ENCODE results near the gene CYTH4. TPM values are rescaled to one million over a fixed set of nuclear protein-coding genes. Genes with fewer than 3 reads are reported as not detected.

Gene CYTH4
- 10 to 100 TPM; 13.2 to 40.3 (median 22.1) TPM for total RNA-seq

- TF ChIP-seq, protein P1, sequence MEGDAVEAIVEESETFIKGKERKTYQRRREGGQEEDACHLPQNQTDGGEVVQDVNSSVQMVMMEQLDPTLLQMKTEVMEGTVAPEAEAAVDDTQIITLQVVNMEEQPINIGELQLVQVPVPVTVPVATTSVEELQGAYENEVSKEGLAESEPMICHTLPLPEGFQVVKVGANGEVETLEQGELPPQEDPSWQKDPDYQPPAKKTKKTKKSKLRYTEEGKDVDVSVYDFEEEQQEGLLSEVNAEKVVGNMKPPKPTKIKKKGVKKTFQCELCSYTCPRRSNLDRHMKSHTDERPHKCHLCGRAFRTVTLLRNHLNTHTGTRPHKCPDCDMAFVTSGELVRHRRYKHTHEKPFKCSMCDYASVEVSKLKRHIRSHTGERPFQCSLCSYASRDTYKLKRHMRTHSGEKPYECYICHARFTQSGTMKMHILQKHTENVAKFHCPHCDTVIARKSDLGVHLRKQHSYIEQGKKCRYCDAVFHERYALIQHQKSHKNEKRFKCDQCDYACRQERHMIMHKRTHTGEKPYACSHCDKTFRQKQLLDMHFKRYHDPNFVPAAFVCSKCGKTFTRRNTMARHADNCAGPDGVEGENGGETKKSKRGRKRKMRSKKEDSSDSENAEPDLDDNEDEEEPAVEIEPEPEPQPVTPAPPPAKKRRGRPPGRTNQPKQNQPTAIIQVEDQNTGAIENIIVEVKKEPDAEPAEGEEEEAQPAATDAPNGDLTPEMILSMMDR (IDR thresholded peaks at IDR 0.05; ENCODE audit: low read depth): no peak
These were observed at the start of gene CYTH4 for GRCh38 chr22:37282385-37282677. Gene CYTH4 (plus strand): TSS chr22:37282508. CDS start chr22:37282570, 62 bp downstream.

- TF ChIP-seq, protein P1 (IDR thresholded peaks at IDR 0.05; ENCODE audit: low read depth): no peak
These were observed 48.3 kb upstream of the CYTH4 start for GRCh38 chr22:37233751-37234631.

- TF ChIP-seq, protein P1 (IDR thresholded peaks at IDR 0.05; ENCODE audit: low read depth): no peak
These were observed 47.3 kb upstream of the CYTH4 start for GRCh38 chr22:37234736-37235711.

DNA sequence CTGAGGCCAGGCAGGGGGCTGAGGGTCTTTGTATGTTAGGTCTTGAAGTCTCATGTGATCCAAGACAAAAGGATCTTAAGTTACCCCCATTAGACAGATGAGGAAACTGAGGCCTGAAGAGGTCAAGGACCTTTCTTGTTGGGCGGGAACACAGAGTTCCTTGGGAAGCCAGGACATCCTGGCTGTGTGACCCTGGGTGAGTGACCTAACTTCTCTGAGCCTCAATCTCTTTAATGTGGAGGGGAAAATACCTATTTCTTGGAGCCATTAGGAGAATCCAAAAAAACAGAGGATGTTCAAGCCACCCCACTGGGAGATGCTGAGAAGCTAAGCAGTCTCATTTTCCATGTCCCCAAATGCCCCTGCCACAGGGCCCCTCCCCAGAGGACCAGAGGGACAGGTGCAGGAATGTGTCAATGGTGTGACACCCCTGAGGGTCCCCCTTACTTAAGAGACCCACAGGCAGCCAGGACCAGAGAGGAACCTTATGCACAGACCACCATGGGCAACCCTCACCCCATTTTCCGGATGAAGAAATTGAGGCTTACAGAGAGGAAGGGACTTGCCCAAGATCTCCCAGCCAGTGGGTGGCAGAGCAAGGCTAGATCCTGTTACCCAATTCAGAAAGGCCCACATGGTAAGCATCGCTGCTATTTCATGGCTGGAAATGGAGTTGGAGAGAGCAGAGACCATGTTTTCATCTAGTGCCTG, 46.3 kb upstream of the CYTH4 start:
- TF ChIP-seq, protein P1 (IDR thresholded peaks at IDR 0.05; ENCODE audit: low read depth): no peak

DNA sequence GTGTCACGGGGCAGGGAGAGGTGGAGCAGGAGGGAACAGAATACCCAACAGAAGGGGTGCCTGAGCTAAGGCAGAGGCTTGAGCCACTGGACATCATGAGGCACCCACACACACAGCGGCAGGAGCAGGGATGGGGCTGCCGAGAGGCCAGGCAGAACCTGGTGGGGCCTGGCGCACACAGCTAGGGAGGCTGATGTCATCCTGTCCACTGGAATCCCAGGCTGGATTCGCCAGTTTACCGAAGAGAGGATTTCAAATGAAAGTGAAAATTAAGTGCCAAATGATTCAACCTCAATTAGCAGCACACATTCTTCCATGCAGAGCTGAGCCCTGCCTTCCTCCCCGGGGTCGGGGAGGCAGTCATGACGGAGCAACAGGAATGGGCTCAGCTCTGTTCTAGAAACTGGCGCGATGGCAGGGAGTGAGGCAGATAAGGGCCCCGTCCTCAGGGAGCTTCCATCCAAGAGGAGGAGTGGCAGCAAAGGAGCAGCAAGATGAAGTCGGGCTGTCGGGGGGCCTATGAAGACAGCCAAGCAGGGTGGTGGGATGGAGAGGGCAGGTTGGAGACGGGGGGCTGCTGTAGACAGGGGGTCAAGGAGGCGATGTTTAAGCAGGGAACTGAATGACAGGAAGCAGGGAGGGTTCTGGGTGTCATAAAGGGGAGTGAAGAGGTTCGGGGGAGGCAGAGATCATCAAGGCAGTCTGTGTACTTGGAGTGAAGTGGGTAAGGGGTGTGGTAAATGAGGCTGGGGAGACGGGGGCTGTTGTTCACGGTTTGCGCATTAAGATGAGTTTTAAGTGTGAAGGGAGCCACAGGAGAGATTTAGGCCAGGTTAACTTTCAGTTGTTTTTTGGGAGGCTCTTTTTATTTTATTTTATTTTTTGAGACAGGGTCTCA, 44.7 kb upstream of the CYTH4 start:
- TF ChIP-seq, protein P1 (IDR thresholded peaks at IDR 0.05; ENCODE audit: low read depth): no peak

DNA sequence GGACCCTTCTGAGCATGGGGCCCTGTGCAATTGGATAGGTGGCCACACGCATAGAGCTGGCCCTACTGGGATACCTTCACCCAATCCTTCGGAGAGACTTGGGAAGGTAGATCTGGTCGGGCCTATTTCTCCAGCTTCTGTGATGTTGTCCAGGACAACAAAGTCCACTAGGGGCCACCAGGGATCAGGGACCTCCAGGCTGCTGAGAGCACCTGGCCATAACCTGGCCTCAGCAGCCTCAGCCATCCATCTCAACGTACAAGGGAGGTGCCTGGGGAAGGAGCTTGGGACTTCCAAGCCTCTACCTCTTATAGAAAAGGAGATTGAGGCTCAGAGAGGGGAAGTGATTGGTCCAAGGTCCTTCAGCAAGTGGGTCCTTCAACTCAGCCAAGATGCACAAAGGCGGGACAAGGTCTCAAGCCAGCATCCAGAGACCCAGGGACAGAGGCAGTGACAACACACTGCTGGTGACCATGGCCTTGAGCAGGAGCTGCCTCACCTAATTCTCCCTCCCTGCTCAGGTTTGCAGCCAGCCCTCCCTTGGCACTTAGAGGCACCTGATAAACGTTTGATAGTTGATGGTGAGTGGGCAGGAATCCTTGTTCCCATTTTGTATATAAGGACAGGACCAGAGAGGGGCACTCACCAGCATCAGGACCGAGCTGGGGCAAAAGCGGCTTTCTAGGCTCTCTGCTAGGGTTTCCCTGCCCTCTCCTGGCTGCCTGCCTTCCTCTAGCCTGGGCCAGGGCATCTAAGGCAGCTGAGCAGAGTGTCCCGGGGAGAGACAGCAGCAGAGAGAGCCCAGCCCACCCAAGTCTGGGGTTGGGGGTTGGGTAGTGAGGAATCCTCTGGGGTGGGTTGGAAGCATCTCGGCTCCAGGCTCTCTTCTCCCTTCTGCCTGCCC, 42.7 kb upstream of the CYTH4 start:
- TF ChIP-seq, protein P1 (IDR thresholded peaks at IDR 0.05; ENCODE audit: low read depth): no peak

Data from subcutaneous adipose tissue (tissue), 4 donors.